COLO668 (cell line): ENCODE data around the gene FMN2.

Experiments used
- DNase-seq: peaks from one replicate; lab custom pipeline; 2025; ENCODE audit not compliant: unreplicated experiment; lab: John Stamatoyannopoulos, UW

The FMN2 gene

DNA sequence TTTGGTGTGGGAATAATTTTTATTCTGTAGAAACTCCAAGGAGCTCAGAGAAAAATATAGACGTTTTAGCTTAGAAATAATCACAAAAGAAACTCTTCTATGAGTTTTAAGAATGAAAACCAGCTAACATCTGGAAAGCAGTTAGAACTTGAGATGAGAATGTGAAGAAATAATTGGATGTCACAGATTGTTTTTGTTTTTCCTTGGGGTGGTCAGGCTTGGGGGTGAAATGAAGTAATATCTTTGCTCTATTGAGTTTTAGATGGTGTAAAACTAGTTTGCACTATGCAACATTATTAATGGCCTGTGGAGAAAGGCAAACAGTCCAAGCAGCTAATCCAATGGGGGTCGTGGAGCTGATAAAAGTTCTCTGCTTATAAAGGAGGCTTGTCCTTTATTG is 101.2 kb downstream of the FMN2 start:
- no peak for DNase-seq

DNA sequence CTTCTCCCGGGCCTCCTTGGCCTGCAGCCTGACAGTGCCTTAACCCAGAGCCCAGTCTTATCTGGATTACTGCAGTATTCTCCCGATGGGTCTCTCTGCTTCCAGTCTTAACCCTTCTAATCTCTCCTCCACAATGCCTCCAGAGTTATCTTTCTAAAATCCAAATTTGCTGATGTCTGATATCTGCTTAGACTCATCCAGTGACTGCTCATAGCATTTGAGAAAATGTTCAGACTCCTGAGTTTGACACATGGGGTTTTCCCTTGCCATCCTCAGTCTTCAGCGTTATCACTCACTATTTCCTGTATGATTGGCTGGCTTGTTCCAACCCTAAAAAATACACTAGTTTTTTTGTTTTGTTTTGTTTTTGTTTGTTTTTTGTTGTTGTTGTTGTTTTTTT is 102.0 kb downstream of the FMN2 start:
- DNase-seq: no peak

DNA sequence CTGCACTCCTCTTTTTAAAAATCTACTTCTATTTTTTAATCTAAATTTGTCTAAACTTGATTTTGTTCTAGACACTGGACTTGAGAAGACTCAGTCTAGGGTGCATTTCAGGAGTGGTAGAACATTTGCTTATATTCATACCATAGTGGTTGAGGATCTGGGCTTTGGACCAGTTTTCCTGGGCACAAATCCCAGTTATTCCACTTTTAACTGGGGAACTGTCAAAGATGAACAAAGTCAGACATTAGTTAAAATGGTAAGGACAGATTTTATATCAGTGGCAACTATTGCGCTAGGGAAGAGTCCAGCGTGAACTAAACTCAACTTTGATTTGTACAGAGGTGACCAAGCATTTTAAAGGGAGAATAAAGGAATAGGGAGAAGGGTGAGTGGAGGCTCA is 102.4 kb downstream of the FMN2 start:
- DNase-seq: no peak

DNA sequence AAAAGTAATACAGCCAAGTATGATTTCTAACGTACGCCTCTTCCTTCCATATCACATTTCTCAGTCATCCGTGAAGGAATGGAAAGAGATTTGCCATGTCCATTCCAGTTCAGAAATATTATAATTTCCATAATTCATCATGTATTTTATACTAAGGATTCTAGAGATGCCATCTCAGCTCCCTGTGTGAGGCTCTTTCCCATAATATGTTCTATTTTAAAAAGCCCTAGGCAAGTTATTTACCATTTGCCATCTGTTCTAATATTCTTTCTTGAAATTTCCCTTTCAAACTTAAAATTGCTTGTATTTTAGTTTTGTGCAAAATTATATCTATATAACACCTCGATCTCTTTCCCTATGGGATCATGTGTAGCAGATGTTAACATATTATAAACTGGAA is 106.7 kb downstream of the FMN2 start:
- no peak for DNase-seq

DNA sequence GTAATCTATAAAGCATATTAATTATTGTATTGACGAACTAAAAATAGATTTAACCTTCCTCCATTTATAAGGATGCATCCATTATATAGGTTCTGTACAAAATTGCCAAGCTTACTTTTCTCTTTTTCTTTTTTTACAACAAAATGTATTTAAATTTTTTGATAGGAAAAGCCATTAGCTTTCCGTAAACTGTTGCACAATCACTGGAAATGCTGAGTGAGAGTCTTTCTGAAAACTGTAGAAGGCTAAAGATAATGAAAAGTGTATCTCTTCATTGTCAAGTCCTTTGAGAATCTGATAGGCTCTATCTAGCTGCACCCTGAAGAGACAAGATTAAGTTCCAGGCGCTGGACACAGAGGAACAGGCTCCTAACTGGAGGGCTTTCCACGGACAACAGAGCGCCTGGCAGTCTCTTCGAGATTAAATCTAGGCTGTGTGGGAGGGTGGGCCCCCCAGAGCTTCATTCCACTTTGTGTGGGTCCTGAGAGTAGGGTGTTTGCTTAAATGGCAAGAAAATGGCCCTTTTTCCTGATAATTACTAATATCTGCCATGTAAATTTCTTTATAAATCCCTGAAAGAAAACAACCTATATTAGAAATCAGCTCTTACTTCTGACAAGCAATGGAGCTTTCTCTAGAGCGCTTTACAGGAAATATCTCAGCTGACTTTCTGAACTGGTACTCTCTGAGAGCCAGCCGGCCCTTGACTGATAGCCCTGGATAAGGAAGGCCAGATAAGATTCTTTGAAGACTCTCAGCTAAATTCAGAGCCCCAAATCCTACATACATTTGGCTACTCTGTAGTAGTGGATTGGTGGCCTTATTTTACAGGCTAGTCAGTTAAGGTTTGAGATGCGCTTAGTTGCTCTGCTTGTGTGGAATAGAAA is 108.3 kb downstream of the FMN2 start:
- DNase-seq: no peak

DNA sequence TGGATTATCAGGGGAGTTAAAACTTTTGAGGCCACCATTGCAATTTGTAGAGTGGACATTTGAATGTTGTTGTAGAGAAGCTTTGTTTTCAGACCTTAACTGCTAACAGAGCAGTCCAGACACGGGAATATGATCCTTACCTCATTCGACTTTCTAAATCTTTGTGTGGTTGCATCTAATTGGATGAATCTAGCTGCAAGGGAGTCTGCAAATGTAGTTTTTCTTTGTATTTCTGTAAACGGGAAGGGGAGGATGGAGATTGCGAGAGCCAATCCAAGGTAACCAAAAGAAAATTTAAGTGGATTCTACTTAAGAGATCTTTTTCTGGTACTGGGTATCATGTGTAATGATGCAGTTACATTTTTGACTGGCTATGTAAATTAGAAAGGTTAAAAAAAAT is 110.2 kb downstream of the FMN2 start:
- DNase-seq: no peak

DNA sequence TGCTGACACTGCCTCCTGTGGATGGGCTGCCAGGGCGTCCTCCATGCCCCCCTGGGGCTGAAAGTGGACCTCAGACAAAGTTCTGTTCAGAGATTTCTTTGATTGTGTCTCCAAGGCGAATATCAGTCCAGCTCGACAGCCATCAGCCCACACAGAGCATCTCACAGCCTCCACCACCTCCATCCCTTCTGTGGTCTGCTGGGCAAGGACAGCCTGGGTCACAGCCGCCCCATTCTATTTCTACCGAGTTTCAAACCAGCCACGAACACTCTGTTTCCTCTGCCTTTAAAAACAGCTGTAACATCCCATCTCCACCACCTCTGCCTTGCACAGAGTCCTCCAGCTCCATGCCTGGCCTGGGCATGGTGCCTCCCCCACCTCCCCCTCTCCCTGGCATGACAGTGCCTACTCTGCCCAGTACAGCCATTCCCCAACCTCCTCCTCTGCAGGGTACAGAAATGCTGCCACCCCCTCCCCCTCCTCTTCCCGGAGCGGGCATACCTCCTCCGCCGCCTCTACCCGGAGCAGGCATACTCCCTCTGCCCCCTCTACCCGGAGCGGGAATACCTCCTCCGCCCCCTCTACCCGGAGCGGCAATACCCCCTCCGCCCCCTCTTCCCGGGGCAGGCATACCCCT is 115.5 kb downstream of the FMN2 start:
- DNase-seq: no peak

DNA sequence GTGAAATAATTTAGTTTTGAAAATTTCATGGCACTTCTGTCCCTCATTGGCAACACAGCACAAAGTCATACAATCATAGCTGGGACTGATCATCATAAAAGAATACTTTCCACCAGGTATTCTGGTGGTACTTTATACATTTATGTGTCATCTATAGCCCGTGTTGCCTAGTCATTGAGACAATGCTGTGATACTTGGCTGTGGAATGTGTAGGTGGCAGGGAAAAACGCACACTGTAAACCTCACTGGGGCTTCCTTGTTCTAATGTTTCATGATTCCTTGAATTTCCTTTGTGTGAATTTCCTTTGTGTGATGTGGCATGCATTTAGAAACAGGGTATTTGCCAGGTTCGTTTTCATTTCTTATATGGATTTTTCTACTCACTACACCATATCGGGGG is 118.3 kb downstream of the FMN2 start:
- DNase-seq: no peak

DNA sequence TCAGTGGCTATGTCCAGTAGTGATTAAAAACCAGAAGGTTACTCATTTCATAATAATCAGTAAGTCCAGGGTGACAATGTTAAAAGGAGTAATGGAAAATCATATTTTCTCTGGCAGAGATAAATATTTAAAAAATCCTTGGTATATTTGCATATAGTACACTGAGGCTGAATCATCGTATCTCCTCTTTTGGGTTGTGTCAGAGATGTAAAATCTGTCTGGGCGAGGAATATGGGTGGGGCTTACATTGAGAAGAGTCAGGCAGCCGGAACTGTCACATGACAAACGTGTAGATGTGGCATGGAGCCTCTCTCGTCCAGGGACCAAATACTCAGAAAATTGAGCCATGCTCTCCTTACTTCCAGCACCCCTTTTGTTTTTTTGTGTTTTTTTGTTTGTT is 120.9 kb downstream of the FMN2 start:
- DNase-seq: no peak

DNA sequence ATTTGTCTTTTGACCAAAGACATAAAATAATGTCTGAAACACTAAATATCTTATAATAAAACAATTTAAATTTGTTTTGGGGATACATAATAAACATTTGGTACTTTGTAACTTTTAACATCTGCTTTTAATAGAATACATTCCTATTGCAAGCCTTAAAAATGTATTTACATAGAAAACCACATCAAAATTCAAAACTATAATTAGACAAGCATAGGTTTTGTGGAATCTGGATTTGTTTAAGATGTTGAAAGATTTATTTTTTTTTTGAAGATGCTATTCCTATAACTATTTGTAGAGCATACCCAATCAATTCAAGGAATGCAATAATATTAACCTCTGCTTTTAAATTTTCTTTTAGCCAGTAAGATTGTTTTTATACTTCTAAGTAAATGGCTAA is 125.7 kb downstream of the FMN2 start:
- no peak for DNase-seq

DNA sequence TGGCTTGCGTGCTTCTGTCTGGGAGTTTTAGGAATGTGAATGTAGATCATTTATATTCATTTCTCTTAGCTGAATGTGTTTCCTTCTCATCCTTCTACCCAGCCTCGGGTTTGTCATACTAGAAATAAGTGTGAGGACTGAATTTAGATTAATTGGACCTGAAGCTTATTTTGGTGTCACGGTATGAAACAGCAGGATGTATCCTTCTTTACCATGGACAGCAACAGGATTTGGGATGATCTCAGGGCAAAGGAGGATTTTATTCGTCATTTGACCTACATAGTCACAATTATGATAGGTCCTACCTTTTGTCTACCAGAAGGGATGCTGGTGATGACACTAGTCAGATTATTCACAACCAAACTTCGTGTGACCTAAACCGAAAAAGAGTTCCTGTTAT is 127.4 kb downstream of the FMN2 start:
- no peak for DNase-seq

DNA sequence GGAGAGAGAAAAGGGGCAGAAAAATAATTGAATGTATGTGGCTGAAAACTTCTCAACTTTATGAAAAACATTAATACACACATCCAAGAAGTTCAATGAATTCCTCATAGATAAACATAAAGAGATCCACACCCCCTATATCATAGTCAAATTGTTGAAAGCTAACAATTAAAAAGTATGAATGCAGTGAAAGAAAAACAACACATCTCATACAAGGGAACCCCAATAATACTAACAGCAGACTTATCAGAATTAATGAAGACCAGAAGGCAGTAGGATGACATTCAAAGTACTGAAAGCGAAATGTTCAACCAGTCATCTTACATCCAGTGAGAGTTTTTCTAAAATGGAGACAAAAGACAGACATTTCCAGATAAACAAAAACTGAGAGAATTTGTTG is 134.4 kb downstream of the FMN2 start:
- DNase-seq: no peak

DNA sequence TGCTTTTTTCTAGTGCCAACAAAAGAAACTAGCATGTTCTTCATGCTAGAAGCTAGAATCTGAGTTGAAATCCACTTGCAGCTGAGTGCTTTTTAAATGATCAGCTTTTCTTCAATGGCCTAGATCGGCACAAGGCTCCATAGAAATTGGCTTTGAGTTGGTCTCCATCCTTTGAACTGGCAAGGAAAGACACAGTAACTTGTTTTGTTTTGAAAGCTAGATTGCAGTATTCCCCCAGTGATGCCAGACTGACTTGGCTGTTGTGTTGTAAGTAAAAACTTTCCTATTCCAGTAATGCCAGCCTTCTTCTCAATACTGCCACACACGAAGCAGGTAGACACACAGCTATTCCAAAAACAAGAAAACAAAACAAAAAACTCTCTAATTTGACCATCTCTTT is 139.1 kb downstream of the FMN2 start:
- DNase-seq: no peak

DNA sequence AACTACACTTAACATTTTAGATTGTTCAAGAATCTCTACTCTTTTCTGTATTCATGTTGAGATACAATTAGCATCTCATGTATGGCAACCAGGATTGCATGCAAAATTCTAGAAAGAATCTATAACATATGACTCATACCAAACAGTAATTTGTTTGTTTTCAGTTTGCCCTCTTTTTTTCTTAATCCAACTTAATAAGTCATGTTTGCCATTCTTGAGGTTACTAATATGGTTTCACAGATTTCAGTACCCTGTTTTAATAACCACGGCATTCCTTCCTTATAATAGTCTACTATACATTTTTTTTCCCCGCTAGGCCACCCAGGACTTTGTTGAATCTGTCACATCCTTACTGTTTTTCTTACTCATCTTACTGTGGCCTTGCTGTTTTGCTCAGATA is 140.8 kb downstream of the FMN2 start:
- DNase-seq: no peak

DNA sequence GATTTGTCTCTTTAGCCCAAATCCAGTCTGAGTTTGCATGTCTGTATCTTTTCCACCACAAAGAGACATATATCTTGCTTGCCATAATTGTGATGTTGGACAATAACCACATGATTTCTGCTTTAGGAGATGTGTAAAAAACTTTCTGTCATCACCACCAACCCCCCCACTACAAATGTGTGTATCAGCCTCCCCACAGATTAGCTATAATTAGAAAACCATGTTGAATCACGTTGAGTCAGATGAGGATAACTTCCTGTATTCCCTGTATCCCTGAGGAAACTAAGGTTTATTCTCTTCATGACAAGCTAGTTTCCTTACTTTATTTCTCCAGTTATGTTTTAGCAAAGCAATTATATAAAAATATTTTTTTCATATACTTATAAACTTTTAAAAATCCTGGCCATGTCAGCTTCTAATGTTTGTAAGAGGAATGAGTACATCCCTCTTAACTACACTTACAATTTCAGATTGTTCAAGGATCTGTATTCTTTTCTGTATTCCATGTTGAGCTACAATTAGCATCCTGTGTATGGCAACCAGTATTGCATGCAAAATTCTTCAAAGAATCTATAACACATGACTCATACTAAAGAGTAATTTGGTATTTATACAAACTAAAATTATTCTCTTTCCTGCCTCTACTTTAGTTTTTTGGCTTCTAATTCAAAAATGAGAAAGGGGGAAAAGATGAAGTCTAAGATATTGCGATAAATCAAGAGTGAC is 143.0 kb downstream of the FMN2 start:
- no peak for DNase-seq

DNA sequence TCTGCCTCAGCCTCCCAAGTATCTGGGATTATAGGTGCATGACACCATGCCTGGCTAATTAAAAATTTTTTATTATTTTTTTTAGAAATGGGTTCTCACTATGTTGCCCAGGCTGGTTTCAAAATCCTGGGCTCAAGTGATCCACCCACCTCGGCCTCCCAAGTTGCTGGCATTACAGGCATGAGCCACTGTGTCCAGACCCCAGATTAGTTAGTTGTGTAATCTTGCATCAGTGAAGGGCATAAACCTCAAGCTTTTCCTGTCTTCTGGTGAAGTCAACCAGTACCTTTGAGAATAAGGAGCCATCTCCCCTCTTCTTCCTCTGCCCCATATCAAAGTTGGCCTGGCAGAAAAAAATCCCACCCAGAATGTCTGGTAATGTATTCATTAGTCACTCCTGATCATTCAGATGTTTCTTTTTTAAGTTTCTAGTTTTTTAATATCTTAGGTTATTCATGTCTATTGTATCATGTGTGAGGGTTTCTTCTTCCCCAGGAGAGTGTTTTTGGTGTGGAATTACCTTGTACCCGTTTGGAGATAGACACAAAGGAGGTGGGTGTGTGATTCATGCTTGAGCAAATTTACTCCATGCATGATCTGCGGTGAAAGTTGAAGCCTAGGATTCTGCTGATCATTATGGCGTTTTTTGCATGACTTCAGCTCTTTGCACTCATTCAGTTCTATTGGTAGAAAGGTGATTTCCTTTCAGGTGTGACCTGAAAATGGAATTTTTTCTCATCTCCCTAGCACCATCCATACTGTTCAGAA is 144.0 kb downstream of the FMN2 start:
- DNase-seq: no peak

DNA sequence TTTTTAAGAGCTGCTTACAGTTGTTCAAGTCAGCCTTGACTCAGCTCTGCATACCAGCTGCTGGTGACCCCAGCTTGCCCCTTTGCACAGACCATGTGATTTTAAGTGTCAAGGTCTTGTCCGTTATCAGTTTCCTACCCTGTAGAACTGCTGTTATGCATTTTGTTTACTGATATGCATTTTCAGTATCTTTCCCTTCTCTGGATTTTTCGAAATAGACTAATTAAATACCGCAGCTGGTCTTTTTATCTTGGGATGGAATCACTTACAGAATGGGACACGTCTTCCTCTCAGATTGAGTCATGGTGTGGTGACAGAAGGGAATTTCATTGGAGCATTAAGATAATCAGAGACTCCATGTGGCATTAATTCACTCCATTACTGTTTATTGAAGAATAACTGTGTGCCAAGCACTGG is 145.6 kb downstream of the FMN2 start:
- DNase-seq: no peak

DNA sequence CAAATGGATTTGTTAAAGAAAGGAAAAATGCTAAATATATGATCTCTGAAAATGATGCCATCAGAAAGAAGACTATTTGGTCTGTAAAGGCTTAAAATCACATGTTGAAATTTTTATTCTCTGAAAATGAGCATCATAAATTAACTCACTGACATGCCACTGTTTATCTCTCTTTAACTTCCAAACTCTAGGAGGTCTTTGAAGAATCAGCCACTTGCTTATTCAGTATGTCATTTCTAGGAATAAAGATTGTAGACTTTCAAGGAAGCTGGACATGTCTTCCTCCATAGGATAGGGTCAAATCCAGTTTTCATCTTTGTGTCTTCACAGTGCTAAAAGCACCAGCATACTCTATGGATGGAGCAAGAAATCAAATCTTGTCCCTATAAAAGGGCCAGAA is 147.6 kb downstream of the FMN2 start:
- DNase-seq: no peak

DNA sequence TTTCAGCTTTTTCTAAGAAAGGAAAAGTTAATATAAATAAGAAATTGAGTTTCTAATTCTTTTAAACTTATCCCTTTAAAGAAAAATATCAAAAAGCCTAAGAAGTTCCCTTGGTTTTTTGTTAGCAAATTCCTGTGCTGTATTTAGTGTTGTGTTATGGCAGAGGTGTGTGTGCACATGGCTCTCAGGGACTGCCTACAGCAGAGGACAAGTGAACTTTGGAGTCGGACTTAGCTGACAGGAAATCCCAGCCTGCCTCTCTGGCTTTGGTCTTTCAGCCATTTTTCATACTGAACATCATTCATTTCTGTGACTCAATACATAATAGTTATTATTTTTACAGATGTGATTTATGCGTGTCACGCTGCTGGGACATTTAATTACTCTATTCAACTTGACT is 149.6 kb downstream of the FMN2 start:
- DNase-seq: no peak

DNA sequence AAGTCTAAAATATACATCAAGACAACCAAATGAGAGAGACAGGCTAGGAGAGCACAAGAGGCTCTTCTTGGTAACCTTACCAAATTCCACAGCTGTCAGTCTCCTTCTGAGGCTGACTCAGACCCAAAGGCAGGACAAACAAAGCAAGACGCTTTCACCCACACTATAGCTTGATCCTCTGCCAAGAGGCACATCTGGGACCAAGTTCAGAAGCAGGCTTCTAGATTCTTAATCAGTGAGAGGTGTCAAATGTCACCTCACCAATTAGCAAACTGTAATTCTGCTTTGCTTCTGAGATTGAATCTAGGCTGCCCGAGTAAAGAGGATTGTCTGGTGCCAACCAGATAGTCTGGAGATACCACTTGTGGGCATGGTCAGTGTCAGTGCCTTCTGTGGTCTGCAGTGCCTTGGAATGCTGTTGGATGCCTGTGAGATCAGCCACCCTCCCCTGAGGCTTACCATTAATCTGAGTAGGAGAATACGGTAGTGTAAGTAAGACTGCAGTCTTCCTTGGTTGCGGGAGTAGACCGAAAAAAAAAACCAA is 151.0 kb downstream of the FMN2 start:
- DNase-seq: no peak
